HG03060 (cell line): Measurements from ENCODE around the gene CAPZA1.

Experiments
- ATAC-seq: cut with Tn5 transposase; IDR thresholded peaks from one replicate; pipeline ENCODE4 v1.9.1; 2021; ENCODE audit warnings: low read depth, moderate number of reproducible peaks; ENCODE audit not compliant: unreplicated experiment

The CAPZA1 gene

DNA sequence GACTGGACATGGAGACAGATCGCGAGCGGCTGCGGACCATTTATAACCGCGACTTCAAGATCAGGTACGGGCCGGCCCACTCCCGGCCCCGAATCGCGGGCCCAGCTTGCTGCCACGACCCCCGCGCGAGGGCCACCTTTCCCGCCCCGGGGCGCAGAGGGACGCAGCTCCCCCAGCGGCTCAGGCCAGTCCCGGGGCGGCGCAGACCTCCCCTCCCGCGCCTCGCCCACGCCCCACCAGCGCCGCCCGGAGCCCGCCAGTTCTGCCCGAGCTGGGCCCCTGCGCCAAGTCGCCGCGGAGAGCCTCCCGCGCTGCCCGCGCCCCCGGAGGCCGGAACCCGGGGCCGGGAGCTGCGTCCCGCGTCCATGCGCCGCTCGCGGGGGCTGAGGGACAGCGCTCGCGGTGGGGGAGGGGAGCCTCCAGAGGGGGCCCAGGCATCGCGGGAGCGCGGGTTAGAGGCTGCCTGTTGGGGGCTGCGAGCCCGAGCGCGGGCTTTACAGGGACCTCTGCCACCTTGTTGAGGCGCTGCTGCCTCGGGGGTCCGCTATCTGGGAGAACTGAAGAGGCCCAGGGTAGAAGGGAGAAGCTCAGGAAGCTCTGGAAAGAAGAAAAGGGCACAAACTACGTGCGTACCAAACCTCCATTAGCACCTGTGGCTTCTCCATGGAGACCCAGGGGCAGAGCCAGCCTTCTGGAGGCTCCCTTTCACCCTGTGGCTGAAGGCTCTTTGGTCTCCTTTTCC lies 55.5 kb downstream of the CAPZA1 start:
- ATAC-seq = no peak

DNA sequence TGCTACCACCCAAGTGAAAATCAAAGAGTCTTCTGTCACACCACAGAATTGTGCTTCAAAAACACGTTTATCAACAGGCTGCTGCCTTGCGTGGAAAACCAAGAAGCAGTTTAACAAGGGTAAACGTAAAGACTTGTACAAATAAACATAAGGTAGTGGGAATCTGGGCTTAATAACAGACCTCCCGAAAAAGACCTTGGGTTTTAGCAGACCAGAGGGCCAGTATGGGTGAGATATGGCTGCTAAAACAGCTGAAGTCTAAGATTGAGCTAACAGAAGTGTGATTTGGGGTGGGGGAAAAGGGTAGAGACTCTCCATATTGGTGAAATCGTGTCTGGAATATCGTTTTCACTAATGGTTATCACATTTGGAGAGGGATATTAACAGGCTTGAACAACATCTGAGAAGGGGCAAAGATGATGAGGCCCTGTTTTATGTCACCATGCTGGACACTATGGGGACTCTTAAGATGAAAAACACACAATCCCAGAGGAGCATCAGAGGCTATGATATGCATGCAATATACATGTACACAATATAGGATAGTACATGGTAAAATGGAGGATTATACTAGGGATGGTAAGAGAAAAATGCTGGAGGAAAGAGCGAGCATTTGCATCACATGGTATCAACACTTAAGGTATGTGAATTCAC lies 56.2 kb downstream of the CAPZA1 start:
- ATAC-seq = no peak

DNA sequence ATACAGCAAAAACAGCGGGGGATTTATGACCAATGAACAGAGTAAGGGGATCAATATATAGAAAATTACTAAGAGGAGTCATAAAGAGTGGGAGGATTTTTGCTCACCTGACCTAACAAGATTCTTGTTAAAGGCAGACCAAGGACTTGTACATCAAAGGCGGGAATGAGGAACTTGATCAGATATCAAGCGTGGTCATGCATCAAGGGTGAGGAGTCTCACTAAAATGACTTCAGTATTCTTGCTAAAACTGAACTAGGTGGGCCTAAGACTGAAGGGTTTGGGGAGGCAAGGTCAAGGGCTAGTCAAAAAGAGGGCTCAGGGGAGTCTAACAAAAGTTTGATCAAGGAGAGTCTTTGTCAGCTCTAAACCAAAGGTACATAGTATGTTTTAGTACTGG lies 56.9 kb downstream of the CAPZA1 start:
- ATAC-seq = no peak

DNA sequence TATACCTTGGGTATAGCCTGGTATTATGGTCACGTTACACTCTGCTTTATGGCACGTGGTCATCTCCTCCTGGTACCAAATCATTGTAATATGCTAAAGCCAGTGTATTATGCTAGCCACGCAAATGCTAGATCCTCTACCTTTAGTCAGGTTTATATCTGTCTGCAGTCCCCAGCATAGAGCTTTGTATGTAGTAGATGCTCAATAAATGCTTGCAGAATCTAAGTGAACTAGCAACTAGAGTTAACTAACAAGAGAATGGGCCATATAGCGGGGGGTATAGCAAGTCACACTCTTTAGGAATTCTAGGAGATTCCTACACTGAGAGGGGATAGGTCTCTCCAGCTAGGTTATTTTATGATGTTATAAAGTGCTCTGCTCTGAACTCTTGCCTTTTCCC lies 57.9 kb downstream of the CAPZA1 start:
- no peak for ATAC-seq

DNA sequence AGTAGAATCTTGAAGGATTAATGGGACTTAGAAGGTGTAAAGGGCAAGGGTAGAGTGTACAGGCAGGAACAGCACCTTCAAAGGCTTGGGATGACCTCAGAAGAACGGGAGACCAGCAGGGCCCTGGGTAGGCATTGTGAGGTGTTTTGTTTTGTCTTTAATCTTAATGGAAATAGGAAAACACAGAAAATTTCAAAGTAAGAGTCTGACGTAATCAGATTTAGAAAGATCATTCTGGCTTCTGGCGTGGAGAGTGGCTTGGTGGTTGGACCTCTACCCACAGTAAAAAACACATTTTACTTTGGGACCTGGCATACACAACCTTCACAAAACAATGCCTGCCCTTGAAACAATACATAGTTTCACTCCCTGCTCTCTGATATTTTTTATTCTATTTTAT lies 59.0 kb downstream of the CAPZA1 start:
- no peak for ATAC-seq

DNA sequence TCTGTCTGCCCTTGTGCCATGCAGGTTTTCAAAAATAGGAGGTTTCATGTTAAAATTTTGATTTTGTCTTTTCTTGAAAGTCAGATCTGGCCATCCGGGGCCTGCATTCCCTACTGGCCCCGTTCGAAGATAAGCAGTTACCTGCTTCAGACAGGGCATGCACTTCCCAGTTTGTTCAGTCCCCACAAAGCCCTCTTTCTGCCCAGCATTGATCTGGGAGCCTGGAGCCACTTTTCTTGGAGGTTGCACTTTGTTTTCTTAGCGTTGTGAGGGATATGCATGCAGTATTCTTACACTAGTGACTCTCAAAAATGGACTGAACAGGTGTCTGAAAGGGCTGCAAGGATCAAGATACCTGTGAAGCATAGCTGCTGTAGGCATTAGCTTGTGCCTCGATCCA lies 66.3 kb downstream of the CAPZA1 start:
- ATAC-seq = no peak

DNA sequence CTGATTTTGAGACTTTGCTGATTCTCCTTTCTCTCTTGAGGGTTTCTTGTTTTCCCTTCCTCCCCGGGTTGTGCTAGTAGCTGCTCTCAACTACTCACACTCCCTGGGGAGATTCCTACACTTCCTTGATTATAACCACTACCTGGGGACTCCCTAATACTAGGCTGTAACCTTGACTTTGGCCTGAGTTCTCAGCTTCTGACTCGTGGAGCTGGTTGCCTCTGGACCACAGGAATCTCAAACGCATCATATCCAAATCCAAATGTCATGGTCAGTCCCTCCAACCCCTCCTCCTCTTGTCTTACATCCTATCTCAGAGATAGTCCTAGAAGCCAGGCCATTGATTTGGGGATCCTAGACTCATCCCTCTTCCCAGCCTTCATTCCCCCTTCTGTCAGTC lies 66.8 kb downstream of the CAPZA1 start:
- no peak for ATAC-seq

DNA sequence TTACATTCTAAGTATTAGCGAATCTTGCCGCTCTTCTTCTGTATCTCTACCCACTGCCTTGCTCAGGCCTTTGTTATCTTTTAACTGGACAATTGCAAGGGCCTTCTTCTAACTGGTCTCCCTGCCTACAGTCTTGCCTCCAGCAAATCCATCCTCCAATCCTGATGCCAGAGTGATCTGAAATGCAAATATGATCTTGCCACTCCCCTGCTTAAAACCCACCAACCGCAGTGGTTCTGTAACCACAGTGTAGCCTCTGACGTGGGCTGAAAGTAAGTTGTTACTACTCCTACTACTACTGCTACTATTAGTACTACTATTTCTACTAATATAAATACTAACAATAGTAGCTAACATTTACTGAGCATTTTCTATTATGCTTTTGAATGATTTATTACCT lies 67.2 kb downstream of the CAPZA1 start:
- no peak for ATAC-seq

DNA sequence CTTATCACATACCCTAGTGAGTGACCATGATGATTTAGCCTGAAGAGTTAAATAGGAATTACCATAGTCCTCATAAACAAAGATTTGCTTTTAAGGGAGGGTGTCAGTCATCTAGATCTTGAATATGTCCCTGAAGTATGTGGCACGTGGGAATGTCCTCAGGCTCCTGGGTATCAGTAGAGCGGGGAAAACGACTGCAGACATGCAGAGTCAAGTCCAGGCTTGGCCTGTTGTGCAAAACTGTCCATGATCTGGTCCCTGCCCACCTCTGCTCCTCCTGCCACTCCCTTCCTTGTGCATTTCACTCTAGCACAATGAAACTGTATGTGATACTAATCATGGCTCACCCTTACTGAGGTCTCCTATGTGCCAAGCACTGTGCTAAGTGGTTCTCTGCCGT lies 67.7 kb downstream of the CAPZA1 start:
- ATAC-seq = no peak

DNA sequence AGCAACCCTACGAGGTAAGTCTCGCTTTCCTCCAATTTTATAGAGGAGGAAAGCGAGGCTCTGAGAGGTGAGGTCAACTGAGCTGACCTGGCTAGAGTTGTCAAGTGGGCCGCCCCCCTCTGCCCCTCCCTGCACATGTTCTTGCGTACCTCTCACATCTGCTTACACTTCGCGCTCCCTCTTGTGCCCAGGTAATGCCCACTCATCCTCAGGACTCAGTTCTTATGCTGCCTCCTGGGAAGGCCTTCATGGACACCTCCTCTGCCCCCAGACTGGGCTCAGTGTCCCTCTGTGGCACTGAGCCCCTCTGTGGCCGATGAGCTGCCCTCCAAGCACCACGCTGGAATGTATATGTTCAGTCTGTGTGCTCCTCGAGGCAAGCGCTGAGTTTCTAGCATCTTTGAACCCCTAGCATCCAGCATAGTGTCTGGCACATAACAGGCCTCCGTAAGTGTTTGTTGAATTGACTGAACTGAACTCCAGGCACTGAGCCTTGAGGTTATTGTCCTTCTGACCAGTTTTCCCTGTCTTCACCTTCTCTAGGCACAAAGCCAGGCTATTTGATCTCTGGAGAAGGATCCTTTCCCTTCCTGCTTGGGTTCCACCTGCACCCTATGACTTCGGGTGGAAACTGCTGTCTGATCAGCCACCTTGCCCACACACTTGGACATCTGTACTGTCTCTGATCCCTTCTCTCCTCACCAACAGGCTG lies 68.3 kb downstream of the CAPZA1 start:
- ATAC-seq = no peak

DNA sequence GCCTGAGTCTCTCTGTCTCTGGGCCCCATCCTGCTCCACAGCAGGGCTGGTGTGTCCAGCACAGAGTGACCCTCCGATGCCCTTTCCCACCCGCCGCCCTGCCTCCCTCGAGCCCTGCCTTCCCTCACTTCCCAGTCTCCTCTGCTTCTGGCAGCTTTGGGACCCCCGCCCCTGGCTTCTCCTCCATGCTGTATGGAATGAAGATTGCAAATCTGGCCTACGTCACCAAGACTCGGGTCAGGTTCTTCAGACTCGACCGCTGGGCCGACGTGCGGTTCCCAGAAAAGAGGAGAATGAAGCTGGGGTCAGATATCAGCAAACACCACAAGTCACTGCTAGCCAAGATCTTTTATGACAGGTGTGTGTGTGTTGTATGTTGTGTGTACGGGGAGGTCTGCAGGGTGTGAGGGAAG lies 69.2 kb downstream of the CAPZA1 start:
- ATAC-seq = no peak

DNA sequence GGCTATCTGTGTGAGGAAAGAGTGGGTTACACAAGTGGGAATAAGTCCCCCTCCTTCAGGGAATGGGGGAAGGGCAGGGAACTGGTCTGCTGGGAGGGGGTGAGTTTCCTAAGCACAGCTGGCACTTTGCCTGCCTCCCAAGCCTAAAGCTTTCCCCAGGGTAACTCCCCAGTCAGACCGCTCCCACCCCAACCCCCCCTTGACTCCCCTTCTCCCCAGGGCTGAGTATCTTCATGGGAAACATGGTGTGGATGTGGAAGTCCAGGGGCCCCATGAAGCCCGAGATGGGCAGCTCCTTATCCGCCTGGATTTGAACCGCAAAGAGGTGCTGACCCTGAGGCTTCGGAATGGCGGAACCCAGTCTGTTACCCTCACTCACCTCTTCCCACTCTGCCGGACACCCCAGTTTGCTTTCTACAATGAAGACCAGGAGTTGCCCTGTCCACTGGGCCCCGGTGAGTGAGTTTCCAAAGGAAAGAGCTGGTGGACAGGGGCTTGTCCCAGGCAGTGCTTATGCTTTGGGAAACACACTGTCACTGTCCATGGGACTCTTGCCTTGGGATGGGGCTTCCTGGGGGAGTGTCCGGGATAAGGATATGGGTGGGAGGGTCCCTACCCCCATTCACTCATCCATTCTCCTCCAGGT lies 69.7 kb downstream of the CAPZA1 start:
- ATAC-seq = no peak

DNA sequence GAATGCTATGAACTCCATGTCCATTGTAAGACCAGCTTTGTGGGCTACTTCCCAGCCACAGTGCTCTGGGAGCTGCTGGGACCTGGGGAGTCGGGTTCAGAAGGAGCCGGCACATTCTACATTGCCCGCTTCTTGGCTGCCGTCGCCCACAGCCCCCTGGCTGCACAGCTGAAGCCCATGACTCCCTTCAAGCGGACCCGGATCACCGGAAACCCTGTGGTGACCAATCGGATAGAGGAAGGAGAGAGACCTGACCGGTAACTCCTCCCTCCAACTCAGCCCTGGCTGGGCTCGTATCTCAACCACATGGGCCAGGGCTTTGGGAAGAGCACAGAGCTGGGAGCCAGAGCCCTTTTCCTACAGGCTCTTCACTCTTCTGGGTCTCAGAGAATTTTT lies 70.2 kb downstream of the CAPZA1 start:
- ATAC-seq = no peak

DNA sequence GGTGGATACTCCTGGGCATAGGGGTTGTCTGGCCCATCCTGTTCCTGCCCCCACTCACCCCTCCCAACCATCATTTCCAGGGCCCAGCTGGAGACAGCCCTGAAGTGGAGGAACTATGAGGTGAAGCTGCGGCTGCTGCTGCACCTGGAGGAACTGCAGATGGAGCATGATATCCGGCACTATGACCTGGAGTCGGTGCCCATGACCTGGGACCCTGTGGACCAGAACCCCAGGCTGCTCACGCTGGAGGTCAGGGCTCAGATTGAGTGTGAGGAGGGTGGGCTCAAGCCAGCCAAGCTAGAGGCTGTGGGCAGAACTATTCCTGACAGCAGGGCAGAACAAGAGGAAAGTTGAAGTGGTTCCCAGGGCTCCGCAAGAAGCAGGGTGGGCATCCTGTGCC lies 73.0 kb downstream of the CAPZA1 start:
- ATAC-seq = no peak

DNA sequence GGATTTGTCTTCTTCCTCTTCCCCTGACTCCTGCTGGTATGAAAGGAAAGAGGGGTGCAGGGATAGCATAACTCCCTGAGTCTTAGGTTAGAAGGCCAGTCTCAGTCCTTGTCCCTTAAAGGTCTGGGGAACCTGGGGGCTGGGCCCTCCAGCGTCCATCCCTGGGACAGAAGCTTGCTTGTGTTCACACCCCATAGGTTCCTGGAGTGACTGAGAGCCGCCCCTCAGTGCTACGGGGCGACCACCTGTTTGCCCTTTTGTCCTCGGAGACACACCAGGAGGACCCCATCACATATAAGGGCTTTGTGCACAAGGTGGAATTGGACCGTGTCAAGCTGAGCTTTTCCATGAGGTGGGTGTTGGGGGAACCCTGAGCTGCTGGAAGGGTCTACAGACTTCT lies 74.2 kb downstream of the CAPZA1 start:
- ATAC-seq = no peak

DNA sequence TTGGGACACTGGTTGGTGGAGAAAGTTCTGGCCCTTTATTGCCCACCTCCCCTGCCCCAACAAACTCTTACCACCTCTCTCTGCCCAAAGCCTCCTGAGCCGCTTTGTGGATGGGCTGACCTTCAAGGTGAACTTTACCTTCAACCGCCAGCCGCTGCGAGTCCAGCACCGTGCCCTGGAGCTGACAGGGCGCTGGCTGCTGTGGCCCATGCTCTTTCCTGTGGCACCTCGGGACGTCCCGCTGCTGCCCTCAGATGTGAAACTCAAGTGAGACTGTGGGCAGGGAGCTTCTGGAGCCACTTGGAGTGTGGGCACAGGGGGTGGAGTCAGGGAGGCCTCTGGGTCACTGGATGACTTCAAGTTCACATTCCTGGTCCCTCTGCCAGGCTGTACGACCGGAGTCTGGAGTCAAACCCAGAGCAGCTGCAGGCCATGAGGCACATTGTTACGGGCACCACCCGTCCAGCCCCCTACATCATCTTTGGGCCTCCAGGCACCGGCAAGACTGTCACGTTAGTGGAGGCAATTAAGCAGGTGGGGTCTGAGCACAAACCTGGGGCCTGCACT lies 74.8 kb downstream of the CAPZA1 start:
- ATAC-seq = no peak

DNA sequence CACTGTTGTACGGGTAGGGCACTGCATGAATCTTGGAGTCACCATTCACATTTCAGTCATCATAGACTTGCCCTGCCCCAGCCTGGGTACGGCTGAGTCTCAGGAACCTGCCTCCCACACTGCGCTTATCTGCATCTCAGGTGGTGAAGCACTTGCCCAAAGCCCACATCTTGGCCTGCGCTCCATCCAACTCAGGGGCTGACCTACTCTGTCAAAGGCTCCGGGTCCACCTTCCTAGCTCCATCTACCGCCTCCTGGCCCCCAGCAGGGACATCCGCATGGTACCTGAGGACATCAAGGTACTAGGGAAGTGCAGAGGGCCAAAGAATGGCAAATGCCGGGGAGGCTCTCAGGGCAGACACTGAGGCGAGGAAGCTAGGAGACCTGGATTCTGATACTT lies 75.6 kb downstream of the CAPZA1 start:
- ATAC-seq = no peak

DNA sequence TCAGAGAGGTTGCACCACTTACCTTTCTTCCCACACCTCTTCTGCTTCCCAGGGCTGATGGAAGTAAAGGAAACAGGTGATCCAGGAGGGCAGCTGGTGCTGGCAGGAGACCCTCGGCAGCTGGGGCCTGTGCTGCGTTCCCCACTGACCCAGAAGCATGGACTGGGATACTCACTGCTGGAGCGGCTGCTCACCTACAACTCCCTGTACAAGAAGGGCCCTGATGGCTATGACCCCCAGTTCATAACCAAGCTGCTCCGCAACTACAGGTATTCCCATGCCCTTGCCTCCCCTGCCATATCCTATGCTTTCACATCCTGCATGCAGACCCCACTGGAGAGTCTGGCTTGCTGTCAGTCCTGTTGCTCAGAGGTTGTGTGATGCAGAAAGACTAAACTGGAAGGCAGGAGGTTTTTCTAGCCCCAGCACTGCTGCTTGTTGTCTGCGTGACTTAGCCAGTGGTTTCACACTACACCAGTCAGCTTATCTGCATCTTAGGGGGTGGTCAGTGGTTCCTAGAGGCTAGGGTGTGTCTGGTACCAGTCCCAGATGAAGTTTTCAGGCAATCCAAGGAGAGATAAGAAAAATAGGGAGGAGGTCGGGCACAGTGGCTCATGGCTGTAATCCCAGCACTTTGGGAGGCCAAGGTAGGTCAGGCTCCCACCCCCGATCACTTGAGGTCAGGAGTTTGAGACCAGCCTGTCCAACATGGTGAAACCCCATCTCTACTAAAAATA lies 77.1 kb downstream of the CAPZA1 start:
- ATAC-seq = no peak

DNA sequence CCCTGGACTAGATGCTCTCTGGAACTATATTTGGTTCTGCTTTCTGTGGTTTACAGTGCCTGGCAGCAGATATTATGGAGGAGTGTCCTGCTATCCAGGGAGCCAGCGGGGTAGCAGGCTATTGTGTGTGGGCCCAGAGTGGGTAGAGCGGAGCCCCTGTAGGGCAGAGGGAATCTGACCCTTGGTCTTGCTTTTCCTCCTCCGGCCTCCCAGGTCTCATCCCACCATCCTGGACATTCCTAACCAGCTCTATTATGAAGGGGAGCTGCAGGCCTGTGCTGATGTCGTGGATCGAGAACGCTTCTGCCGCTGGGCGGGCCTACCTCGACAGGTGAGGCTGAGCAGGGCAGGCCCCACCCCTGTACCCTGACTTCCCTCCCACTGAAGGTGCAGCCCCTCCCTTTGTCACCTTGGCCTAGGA lies 78.2 kb downstream of the CAPZA1 start:
- no peak for ATAC-seq
